HG02852 (cell line): Measurements from ENCODE around the gene MT3.
"Not testable (repeated sequence)": the region's sequence is repeated elsewhere in the genome, so short reads cannot be mapped to it uniquely, and the experiment has no call there.

Experiments
- ATAC-seq: cut with Tn5 transposase; IDR thresholded peaks from one replicate; pipeline ENCODE4 v1.9.1; 2021; ENCODE audit warnings: mild to moderate bottlenecking, moderate library complexity; ENCODE audit not compliant: unreplicated experiment

Gene MT3

DNA sequence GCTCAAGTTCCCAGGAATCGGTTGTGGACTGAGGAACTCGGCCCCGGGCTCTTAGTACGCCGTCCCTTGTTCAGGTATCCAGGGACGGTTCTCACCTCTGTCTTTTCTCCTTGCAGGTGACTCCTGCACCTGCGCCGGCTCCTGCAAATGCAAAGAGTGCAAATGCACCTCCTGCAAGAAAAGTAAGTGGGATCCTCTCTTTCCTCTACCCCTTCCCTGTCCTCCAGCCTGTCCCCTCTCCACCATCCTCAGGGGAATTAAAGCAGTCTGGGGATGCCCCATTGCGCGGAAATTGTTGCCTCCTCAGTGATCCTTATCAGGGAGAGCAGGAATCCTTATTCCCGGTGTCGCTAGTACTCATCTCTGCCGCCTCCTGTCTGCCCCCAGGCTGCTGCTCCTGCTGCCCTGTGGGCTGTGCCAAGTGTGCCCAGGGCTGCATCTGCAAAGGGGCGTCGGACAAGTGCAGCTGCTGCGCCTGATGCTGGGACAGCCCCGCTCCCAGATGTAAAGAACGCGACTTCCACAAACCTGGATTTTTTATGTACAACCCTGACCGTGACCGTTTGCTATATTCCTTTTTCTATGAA is 19.6 kb downstream of the MT3 start:
- no peak for ATAC-seq

DNA sequence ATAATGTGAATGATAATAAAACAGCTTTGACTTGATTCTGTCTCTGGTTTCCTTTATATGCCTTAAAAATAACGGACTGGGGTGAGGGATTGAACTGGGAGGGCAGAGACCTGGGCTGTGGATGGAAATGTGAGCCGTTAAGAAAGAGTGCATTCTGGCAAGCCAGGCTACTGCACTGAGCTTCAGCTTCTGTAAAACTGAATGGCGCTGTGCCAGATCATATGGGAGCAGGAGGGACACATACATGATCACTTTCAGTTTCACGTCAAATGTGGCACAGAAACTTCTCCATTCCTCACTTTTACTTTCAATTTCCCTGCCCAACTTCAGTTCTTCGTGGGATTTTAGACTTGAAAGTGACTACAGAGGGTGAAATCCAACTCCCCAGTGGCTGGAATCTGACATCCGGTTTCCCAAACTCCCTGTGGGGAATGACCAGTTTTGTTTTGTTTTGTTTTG is 20.2 kb downstream of the MT3 start:
- ATAC-seq: peak; percentile 38

DNA sequence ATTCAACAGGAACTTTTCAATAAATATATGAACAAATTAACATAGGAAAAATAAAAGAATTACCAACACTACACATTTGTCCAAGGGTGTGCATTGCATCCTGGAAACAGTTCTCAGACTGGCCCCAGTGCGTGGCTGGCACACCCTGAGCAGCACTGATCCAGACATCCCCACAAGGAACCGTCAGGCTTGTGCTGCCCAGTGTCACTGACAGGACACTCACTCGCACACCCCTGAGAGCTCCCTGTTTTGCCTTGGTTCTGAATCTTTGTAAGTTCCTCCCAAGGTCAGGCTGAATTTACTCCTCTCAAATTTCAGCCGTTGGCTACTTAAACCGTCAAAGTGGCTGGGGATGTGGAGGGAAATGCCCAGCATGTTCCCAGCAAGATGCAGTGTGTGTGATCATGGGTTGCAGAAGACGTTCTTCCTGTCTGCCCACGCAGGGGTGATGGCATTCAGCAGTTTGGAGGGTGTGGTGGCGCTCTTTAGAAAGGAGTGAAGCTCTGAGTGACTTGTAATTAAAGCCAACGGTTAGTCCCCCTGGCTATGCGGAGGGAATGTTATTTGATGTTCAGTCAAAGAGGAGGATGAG is 20.8 kb downstream of the MT3 start:
- no peak for ATAC-seq

DNA sequence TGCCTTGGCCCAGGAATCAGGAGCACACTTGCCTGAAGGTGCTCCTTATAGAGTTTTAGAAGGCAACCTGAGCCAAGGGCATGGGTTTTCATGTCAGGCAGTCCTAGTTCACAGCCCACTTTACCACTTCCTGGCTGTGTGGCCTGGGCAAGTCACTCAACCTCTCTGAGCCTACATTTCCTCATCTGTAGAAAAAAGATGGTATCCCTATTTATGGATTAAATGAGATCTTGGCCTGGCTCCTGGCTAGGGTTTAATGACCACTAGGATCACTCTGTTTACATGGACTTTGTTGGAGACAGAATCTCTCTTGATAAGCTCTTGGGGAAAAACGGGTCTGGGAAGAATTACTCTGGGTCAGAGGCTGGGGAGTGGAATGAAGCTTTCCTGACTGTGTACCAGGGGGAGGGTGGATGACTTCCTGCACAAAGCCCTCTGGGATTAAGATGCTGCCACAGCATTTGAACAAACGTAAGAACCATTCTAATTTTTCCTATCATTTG is 21.3 kb downstream of the MT3 start:
- ATAC-seq: no peak

DNA sequence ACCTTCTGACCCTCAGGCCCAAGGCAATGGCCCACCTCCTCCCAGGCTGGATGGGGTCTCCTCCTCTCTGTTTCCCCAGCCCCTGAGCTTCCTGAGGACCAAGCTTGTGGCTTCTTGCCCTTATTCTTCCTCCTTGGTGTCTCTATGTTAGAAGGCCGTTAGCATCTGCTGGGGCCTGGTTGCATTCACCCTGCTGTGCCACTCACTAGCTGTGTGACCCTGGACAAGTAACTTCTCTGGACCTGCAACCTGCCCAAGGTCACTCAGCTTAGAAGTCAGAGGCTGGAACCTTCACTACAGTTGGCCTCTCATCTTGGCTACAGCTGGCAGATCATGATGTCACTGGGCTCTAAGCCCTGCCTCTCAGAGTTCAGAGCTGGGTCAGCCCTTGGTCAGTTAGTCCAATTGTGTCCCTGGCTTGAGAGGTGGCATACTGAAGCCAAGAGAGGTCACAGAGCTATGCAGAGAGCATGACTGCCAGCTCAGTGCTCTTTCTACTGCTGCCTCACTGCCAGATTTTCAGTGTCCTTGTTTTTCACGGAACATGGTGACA is 22.0 kb downstream of the MT3 start:
- no peak for ATAC-seq

DNA sequence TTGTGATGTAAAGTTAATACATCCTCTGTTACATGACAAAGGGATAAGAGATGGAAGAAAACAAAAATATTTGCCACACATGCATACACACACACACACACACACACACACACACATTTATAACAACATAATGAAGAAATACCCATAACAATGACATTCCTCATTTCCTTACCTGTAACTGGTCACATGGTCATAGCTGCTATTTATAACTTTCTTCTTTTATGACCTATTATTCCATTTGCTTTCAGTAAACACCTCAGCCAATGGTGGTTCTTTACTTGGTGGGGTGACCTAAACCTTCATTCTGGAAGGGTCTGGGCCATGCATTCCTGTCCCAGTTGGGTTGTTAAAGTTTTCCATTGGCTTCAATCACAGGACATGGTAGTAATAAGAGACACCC is 24.4 kb downstream of the MT3 start:
- no peak for ATAC-seq

DNA sequence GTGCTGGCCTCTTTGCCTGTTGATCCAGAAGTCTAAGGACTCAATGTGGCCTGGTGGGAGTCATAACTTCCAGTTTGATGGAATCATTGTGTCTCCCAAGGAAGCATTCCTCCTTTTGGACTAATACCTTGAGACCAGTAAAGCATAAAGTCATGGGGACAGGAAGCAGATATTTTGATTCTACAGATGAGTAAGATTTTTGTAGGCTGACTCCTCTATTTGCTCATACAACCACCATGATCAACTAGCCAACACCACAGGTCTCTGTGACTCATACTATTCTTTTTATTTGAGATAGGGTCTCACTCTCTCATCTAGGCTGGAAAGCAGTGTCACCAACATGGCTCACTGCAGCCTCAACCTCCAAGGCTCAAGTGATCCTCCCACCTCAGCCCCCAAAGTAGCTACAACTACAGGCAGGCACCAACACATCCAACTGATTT is 25.2 kb downstream of the MT3 start:
- no peak for ATAC-seq

DNA sequence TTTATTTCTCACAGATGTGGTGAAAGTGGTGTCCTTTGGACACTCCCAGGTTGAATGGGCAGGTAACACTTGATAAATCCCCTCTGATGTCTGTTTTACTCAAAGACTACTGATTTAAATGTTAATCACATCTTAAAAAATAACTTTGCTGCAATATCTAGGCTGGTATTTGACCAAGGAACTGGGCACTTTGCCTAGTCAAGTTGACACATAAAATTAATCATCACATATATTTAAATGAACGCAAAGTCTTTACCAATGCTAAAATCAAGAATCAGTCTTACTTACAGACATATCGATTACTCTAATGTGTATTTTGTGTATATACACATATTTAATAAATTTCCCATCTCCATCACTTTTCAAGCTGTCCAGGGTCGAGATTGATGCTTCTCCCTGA is 26.0 kb downstream of the MT3 start:
- no peak for ATAC-seq

DNA sequence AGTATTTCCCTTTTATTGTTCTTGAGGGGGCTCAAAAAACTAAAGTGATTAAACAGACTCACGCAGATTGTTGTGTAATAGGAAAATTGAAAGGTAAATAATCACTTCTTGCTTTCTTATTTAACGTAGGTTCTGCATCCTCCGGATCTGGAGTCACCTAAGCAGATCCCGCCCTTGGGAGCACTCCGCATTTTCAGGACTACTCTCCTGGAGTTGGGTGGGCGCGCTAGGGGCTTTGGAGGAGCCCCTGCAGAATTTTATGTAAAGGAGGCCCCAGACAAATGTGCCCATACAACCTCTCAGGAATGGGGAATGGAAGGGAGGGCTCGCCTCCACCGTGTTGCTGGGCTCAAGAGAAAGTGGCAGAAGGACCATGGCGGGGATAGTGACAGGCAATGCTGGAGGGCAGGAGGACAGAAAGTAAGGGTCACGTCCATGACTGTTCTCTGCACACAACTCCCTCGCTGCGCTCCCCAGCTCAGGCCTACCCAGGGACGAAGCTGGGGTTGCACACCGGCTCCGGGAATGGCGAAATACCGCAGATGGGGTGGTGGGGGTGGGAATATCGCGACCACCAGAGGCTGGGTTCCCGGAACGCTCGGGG is 27.4 kb downstream of the MT3 start:
- no peak for ATAC-seq

DNA sequence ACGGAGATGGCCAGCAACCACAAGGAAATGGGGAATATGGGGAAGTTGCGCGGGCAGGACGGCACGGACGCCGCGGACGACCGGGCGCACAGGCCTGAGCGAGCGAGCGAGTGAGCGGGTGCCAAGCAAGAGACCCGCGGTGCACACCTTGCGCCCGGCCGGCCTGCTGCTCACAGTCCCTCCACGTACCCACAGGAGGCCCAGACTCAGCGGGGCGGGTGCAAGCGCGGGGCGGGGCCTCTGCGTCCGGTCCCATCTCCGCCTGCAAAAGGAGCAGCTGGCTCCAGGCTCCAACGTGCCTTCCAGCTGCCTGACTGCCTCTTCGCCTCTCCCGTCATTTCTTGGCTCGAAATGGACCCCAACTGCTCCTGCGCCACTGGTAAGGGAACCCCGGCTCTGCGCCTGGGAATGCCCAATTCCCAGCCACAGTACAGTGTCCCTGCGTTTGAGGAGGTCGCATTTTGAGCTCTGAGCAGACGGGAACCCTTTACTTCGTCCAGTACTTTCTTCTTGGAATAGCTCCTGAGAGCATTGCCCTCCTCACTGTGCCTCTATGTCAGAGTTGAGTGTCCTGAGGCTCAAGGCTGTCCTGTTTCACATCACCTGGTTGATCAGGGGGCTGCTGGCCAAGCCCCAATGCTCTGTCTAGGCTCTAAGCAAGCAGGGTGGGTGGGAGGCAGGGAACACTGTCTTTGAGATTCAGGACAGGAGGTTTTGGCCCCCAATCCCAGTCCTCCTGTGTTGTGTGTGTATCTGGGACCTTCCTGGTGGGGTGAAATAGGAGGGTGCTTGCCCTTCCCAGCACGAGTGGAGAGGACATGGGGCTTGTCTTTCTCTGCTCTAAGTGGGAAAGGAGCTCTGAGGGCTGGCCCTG is 28.1 kb downstream of the MT3 start:
- no peak for ATAC-seq

DNA sequence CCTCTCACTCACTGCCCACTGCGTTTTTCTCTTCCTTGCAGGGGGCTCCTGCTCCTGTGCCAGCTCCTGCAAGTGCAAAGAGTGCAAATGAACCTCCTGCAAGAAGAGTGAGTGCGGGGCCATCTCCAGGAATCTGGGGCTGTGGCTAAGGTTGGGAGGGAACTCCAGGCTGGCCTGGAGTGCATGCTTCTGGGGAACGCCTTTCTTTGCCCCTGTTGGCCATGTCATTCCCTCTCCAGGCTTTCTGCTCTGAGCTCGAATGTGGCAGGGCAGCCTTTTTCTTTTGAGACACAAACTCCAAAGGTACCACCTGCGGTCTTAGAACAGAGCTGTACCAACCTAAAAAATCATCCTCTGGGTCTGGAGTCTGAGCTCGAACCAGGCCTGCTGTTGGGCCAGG is 28.8 kb downstream of the MT3 start:
- no peak for ATAC-seq

DNA sequence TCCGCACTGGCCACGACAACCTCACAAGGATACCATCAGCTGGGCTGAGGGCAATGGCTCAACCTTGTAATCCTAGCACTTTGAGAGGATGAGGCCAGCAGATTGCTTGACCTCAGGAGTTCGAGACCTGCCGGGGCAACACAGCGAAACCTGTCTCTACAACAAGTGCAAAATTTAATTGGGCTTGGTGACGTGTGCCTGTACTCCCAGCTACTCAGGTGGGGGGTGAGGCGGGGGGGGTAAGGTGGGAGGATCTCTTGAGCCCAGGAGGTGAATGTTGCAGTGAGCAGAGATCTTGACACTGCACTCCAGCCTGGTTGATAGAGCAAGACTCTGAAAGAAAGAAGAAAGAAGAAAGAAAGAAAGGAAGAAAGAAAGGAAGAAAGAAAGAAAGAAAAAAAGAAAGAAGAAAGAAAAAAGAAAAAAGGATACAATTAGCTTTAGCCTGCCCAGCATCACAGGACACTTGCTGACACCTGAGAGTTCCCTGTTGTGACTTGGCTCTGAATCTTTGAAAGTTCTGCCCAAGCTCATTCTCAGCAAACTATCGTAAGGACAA is 31.1 kb downstream of the MT3 start:
- ATAC-seq: no peak

DNA sequence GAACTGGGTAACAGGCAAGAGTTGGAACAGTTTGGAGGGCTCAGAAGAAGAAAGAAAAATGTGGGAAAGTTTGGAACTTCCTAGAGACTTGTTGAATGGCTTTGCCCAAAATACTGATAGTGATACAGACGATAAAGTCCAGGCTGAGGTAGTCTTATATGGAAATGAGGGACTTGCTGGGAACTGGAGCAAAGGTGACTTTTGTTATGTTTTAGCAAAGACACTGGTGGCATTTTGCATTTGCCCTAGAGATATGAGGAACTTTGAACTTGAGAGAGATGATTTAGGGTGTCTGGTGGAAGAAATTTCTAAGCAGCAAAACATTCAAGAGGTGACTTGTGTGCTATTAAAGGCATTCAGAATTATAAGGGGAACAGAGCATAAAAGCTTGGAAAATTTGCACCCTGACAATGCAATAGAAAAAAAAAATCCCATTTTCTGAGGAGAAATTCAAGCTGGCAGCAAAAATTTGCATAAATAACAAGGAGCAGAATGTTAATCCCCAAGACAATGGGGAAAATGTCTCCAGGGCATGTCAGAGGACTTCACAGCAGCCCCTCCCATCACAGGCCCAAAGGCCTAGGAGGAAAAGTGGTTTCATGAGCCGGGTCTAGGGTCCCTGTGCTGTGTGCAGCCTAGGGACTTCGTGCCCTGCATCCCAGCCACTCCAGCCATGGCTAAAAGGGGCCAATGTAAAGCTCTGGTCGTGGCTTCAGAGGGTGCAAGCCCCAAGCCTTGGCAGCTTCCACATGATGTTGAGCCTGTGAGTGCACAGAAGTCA is 32.5 kb downstream of the MT3 start:
- not testable (repeated sequence) for ATAC-seq

DNA sequence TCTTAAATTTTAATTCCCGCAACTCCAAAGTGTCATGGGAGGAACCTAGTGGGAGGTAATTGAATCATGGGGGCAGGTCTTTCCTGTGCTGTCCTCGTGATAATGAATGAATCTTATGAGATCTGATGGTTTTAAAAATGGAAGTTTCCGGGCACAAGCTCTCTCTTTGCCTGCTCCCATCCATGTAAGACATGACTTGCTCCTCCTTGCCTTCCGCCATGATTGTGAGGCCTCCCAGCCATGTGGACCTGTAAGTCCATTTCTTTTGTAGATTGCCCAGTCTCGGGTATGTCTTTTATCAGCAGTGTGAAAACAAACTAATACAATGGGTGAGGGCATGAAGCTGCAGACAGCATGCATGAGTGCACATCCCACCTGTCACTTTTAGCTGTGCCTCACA is 33.9 kb downstream of the MT3 start:
- not testable (repeated sequence) for ATAC-seq

DNA sequence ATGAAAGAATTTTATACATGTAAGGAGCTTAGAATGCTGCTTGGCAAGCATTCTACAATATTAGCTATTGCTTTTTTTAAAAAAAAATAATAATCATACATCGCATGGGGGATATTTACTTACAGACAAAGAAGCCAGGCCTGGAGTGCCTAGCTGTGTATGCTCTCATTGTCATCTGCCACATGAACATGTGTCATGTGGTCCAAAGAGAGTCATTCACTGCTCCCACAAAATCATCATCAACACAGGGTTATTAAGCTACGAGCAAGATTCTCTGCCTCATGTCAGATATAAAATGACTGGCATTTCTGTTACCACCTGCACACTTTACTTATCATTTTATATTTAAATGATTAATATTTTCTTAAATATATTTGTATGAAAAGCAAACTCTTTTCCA is 34.3 kb downstream of the MT3 start:
- no peak for ATAC-seq

DNA sequence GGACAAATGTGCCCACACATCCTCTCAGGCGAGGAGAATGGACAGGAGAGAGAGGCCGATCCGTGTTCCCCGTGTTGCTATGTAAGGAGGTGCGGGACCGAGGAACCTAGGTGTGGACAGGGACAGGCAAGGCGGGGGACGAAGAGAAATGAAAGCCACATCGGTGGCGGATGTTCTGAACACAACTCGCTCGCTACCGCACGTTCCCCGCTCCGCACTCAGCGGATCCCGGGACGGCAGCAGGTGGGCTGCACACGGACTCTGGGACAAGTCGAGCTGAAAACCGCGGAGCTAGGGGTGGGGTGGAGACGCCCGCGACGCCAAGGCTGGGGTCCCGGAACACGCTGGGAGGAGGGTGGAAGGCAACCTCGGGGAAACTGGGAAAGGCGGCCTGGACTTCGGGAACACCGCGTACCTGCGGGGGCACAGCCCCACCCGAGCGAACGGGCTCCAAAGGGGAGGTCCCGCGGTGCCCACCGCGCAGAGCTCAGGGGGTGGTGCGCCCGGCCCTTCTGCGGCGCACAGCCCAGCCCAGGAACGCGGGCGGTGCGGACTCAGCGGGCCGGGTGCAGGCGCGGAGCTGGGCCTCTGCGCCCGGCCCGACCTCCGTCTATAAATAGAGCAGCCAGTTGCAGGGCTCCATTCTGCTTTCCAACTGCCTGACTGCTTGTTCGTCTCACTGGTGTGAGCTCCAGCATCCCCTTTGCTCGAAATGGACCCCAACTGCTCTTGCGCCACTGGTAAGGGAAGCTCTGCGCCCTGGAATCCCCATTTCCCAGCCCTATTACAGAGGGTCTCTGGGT is 36.0 kb downstream of the MT3 start, which contains the start of gene MT1E:
Gene MT1E (plus strand): TSS at position 642 of the 803 bp plus-strand sequence. CDS start 71 bp downstream, at position 713.
- ATAC-seq: peak; percentile 46

DNA sequence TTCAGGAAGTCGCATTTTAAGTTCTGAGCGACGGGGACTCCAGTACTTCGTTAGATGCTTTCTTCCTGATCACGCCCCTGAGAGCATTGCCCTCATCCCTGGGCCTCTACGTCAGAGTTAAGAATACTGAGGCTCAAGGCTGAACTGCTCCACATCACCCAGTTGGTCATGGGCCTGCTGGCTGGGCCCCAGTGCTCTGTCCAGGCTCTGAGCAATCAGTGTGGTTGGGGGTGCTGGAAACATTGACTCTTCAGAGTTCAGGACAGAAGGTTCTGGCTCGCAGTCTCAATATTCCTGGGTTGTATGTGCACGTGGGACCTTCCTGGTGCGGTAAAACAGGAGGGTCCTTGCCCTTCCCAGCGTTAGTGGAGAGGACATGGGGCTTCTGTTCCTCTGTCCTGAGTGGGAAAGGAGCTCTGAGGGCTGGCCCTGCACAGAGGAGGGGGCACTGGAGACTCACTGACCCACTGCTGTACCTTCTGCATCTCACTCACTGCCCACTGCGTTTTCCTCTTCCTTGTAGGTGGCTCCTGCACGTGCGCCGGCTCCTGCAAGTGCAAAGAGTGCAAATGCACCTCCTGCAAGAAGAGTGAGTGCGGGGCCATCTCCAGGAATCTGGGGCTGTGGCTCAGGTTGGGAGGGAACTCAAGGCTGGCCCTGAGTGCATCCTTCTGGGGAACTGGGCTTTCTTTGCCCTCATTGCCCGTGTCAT is 36.8 kb downstream of the MT3 start:
- ATAC-seq: no peak

DNA sequence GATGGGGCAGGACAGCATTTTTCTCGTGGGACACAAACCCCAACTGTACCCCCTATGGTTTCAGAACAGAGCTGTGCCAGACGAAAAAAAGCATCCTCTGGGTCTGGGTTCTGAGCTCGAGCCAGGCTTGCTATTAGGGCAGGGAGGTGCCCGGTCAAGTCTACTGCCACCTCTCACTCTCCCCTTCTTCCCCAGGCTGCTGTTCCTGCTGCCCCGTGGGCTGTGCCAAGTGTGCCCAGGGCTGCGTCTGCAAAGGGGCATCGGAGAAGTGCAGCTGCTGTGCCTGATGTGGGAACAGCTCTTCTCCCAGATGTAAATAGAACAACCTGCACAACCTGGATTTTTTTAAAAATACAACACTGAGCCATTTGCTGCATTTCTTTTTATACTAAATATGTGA is 37.4 kb downstream of the MT3 start:
- ATAC-seq: no peak
